Measurements from ENCODE around the gene GPR139.
A peak's percentile ranks its signal among the peaks of the same experiment; 100 is the strongest.

Gene GPR139

GRCh38 chr16:20073203-20074098 lies at the start of gene GPR139:
Gene GPR139, minus strand, starts transcription at chr16:20073890. Its CDS starts 274 bp downstream, at chr16:20073616.
- no peak for DNase-seq

GRCh38 chr16:20122011-20122410 lies 48.3 kb upstream of the GPR139 start:
- DNase-seq: no peak

- DNase-seq: no peak
Observed at GRCh38 chr16:20114356-20114755, 40.7 kb upstream of the GPR139 start.

GRCh38 chr16:20111143-20111542 lies 37.5 kb upstream of the GPR139 start:
- DNase-seq: no peak

GRCh38 chr16:20107083-20107482 lies 33.4 kb upstream of the GPR139 start:
- no peak for DNase-seq

GRCh38 chr16:20104563-20105183 lies 31.0 kb upstream of the GPR139 start:
- no peak for DNase-seq

- no peak for DNase-seq
Observed at GRCh38 chr16:20102521-20102920, 28.8 kb upstream of the GPR139 start.

- DNase-seq: no peak
Observed at GRCh38 chr16:20102021-20102420, 28.3 kb upstream of the GPR139 start.

- DNase-seq: no peak
Observed at GRCh38 chr16:20099375-20099774, 25.7 kb upstream of the GPR139 start.

- no peak for DNase-seq
Observed at GRCh38 chr16:20094157-20094556, 20.5 kb upstream of the GPR139 start.

GRCh38 chr16:20089246-20089965 lies 15.7 kb upstream of the GPR139 start:
- DNase-seq: peak; percentile 4

GRCh38 chr16:20084624-20085226 lies 11.0 kb upstream of the GPR139 start:
- DNase-seq: no peak

GRCh38 chr16:20079106-20079505 lies 5.4 kb upstream of the GPR139 start:
- no peak for DNase-seq

GRCh38 chr16:20075243-20075642 lies 1.6 kb upstream of the GPR139 start:
- DNase-seq: no peak

- DNase-seq: no peak
Observed at GRCh38 chr16:20074099-20074991, 655 bp upstream of the GPR139 start.

GRCh38 chr16:20072874-20073202 lies 852 bp downstream of the GPR139 start:
- DNase-seq: no peak

- DNase-seq: no peak
Observed at GRCh38 chr16:20072146-20072873, 1.4 kb downstream of the GPR139 start.

- no peak for DNase-seq
Observed at GRCh38 chr16:20064931-20065330, 8.8 kb downstream of the GPR139 start.

GRCh38 chr16:20064520-20064919 lies 9.2 kb downstream of the GPR139 start:
- DNase-seq: no peak

GRCh38 chr16:20061132-20061531 lies 12.6 kb downstream of the GPR139 start:
- no peak for DNase-seq

- no peak for DNase-seq
Observed at GRCh38 chr16:20056436-20056835, 17.3 kb downstream of the GPR139 start.

- no peak for DNase-seq
Observed at GRCh38 chr16:20053336-20053735, 20.4 kb downstream of the GPR139 start.
